ENCODE measurements around the gene VEPH1. TPM values are rescaled to one million over a fixed set of nuclear protein-coding genes. Genes with fewer than 3 reads are reported as not detected.
A peak's percentile ranks its signal among the peaks of the same experiment; 100 is the strongest.

Gene VEPH1
- total and polyA plus RNA-seq, 9 of the 15 experiments (the other 6 are each of a cell fraction or from before 2014, with no cell fraction given): 4.5 to 15.6 (median 5.8) TPM

DNA sequence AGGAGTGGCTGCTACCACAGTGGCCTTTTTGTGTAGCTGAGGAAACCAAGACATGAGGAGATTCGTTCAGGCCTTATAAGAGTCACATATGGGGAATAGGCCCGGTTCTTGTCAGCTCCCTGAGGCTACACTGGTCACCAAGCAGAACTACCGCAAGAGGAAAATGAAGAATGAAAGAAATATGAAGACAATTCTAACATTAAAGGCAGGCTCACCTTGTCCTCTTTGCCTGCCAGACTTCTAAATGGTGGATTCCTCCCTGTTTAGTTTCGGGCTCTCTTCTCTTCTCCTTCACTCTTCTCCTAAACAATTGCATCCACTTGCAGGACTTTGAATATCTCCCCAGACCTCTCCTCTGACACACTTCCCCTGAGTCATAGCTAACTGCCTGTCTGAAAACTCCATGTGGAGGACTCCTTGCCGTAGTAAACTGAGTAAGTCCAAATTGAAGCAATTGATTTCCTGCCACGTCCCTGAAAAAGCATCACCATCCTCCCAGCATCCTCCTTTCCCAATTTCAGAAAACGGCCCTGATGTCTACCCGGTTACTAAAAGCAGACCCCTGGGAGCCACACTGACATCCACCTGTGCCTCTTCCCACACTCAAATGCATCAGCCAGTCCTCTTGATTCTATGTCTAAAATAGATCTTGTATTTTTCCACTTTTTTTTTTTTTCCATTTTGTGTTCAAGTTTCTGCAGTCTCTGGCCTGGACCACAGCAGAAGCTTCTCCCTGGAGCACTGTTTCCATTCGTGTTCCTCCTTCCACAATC, 30.3 kb upstream of the VEPH1 start (continued):
- TF ChIP-seq, protein P1, sequence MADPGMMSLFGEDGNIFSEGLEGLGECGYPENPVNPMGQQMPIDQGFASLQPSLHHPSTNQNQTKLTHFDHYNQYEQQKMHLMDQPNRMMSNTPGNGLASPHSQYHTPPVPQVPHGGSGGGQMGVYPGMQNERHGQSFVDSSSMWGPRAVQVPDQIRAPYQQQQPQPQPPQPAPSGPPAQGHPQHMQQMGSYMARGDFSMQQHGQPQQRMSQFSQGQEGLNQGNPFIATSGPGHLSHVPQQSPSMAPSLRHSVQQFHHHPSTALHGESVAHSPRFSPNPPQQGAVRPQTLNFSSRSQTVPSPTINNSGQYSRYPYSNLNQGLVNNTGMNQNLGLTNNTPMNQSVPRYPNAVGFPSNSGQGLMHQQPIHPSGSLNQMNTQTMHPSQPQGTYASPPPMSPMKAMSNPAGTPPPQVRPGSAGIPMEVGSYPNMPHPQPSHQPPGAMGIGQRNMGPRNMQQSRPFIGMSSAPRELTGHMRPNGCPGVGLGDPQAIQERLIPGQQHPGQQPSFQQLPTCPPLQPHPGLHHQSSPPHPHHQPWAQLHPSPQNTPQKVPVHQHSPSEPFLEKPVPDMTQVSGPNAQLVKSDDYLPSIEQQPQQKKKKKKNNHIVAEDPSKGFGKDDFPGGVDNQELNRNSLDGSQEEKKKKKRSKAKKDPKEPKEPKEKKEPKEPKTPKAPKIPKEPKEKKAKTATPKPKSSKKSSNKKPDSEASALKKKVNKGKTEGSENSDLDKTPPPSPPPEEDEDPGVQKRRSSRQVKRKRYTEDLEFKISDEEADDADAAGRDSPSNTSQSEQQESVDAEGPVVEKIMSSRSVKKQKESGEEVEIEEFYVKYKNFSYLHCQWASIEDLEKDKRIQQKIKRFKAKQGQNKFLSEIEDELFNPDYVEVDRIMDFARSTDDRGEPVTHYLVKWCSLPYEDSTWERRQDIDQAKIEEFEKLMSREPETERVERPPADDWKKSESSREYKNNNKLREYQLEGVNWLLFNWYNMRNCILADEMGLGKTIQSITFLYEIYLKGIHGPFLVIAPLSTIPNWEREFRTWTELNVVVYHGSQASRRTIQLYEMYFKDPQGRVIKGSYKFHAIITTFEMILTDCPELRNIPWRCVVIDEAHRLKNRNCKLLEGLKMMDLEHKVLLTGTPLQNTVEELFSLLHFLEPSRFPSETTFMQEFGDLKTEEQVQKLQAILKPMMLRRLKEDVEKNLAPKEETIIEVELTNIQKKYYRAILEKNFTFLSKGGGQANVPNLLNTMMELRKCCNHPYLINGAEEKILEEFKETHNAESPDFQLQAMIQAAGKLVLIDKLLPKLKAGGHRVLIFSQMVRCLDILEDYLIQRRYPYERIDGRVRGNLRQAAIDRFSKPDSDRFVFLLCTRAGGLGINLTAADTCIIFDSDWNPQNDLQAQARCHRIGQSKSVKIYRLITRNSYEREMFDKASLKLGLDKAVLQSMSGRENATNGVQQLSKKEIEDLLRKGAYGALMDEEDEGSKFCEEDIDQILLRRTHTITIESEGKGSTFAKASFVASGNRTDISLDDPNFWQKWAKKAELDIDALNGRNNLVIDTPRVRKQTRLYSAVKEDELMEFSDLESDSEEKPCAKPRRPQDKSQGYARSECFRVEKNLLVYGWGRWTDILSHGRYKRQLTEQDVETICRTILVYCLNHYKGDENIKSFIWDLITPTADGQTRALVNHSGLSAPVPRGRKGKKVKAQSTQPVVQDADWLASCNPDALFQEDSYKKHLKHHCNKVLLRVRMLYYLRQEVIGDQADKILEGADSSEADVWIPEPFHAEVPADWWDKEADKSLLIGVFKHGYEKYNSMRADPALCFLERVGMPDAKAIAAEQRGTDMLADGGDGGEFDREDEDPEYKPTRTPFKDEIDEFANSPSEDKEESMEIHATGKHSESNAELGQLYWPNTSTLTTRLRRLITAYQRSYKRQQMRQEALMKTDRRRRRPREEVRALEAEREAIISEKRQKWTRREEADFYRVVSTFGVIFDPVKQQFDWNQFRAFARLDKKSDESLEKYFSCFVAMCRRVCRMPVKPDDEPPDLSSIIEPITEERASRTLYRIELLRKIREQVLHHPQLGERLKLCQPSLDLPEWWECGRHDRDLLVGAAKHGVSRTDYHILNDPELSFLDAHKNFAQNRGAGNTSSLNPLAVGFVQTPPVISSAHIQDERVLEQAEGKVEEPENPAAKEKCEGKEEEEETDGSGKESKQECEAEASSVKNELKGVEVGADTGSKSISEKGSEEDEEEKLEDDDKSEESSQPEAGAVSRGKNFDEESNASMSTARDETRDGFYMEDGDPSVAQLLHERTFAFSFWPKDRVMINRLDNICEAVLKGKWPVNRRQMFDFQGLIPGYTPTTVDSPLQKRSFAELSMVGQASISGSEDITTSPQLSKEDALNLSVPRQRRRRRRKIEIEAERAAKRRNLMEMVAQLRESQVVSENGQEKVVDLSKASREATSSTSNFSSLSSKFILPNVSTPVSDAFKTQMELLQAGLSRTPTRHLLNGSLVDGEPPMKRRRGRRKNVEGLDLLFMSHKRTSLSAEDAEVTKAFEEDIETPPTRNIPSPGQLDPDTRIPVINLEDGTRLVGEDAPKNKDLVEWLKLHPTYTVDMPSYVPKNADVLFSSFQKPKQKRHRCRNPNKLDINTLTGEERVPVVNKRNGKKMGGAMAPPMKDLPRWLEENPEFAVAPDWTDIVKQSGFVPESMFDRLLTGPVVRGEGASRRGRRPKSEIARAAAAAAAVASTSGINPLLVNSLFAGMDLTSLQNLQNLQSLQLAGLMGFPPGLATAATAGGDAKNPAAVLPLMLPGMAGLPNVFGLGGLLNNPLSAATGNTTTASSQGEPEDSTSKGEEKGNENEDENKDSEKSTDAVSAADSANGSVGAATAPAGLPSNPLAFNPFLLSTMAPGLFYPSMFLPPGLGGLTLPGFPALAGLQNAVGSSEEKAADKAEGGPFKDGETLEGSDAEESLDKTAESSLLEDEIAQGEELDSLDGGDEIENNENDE (IDR thresholded peaks at IDR 0.05; ENCODE audit: low read depth, low read length): no peak
- TF ChIP-seq YBX1 (IDR thresholded peaks at IDR 0.05): no peak
- TF ChIP-seq JUN (IDR thresholded peaks at IDR 0.05; ENCODE audit: borderline replicate concordance, low read depth, low read length): peak; percentile 26; the same call in 1 of the 2 replicates
- no peak for TF ChIP-seq JUN (CRISPR knock-in tag; IDR thresholded peaks at IDR 0.05; ENCODE audit: borderline replicate concordance)
- 0 out of 2 replicates have a peak, but pooled peaks have one; percentile 19 for TF ChIP-seq DMBX1 (CRISPR knock-in tag; IDR thresholded peaks at IDR 0.05; ENCODE audit: borderline replicate concordance)
- TF ChIP-seq L3MBTL2 (IDR thresholded peaks at IDR 0.05): peak; percentile 24; the same call in 1 of the 2 replicates
- TF ChIP-seq, protein P2, sequence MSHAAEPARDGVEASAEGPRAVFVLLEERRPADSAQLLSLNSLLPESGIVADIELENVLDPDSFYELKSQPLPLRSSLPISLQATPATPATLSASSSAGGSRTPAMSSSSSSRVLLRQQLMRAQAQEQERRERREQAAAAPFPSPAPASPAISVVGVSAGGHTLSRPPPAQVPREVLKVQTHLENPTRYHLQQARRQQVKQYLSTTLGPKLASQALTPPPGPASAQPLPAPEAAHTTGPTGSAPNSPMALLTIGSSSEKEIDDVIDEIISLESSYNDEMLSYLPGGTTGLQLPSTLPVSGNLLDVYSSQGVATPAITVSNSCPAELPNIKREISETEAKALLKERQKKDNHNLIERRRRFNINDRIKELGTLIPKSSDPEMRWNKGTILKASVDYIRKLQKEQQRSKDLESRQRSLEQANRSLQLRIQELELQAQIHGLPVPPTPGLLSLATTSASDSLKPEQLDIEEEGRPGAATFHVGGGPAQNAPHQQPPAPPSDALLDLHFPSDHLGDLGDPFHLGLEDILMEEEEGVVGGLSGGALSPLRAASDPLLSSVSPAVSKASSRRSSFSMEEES (CRISPR knock-in tag; IDR thresholded peaks at IDR 0.05): no peak
- TF ChIP-seq SMAD4 (CRISPR knock-in tag; conservative IDR thresholded peaks at IDR 0.05): 0 out of 2 replicates have a peak, but pooled peaks have one; percentile 45
- TF ChIP-seq ZNF583 (CRISPR knock-in tag; IDR thresholded peaks at IDR 0.05): 0 out of 2 replicates have a peak, but pooled peaks have one; percentile 11
